ES-I3 (cell line): Measurements from ENCODE around the gene RNFT2.
"Not testable (repeated sequence)": the region's sequence is repeated elsewhere in the genome, so short reads cannot be mapped to it uniquely, and the experiment has no call there.

Source experiments
- H3K36me3 ChIP-seq: 2 replicates; pipeline ENCODE4 v1.6.1; 2013; ENCODE audit warnings: mild to moderate bottlenecking, low read length, control low read depth, moderate library complexity; ENCODE audit not compliant: insufficient read depth
- H3K4me1 ChIP-seq: 2 replicates; pipeline ENCODE4 v1.6.1; 2013; ENCODE audit warnings: mild to moderate bottlenecking, control low read depth, low read length; ENCODE audit not compliant: insufficient read depth
- H3K9ac ChIP-seq: 2 replicates; pipeline ENCODE4 v1.6.1; 2013; ENCODE audit warnings: low read depth, mild to moderate bottlenecking, low read length, moderate library complexity
- H3K9me3 ChIP-seq: 2 replicates; pipeline ENCODE4 v1.6.1; 2013; ENCODE audit warnings: mild to moderate bottlenecking, low read length, moderate library complexity; ENCODE audit not compliant: control insufficient read depth, insufficient read depth

Gene RNFT2

GRCh38 chr12:116744766-116745165 lies 6.7 kb downstream of the RNFT2 start:
- Histone ChIP-seq H3K9ac (no peak overlapping the region), H3K36me3 (peaks cover 3% of the 10 kb centered on the region; the same call in 1 of the 2 replicates), H3K9me3 (no peaks in the 10 kb centered on the region), H3K4me1 (no peaks in the 10 kb centered on the region)

- no peak overlapping the region for H3K9ac ChIP-seq
- no peaks in the 10 kb centered on the region for H3K4me1 ChIP-seq
- H3K36me3 ChIP-seq = peaks cover 3% of the 10 kb centered on the region; the same call in 1 of the 2 replicates
- no peaks in the 10 kb centered on the region for H3K9me3 ChIP-seq
Observed at GRCh38 chr12:116745554-116745953, 7.4 kb downstream of the RNFT2 start.

- no peak overlapping the region for H3K9ac ChIP-seq
- no peaks in the 10 kb centered on the region for H3K9me3 ChIP-seq
- H3K36me3 ChIP-seq = no peaks in the 10 kb centered on the region
- no peaks in the 10 kb centered on the region for H3K4me1 ChIP-seq
Observed at GRCh38 chr12:116749884-116750283, 11.8 kb downstream of the RNFT2 start.

- H3K9me3 ChIP-seq = no peaks in the 10 kb centered on the region
- no peaks in the 10 kb centered on the region for H3K4me1 ChIP-seq
- no peaks in the 10 kb centered on the region for H3K36me3 ChIP-seq
- no peak overlapping the region for H3K9ac ChIP-seq
Observed at GRCh38 chr12:116750298-116750697, 12.2 kb downstream of the RNFT2 start.

- not testable (repeated sequence) for H3K9me3 ChIP-seq, H3K9ac ChIP-seq, H3K4me1 ChIP-seq, H3K36me3 ChIP-seq
Observed at GRCh38 chr12:116754097-116754496, 16.0 kb downstream of the RNFT2 start.

- not testable (repeated sequence) for H3K36me3 ChIP-seq, H3K9me3 ChIP-seq, H3K9ac ChIP-seq, H3K4me1 ChIP-seq
Observed at GRCh38 chr12:116754783-116755182, 16.7 kb downstream of the RNFT2 start.

- H3K36me3 ChIP-seq = no peaks in the 10 kb centered on the region
- H3K9ac ChIP-seq = peak overlapping the region; percentile 60
- no peaks in the 10 kb centered on the region for H3K4me1 ChIP-seq
- no peaks in the 10 kb centered on the region for H3K9me3 ChIP-seq
Observed at GRCh38 chr12:116759783-116760621, 21.9 kb downstream of the RNFT2 start.

GRCh38 chr12:116760622-116761020 lies 22.5 kb downstream of the RNFT2 start:
- Histone ChIP-seq H3K36me3 (no peaks in the 10 kb centered on the region; the same call in 1 of the 2 replicates), H3K9me3 (no peaks in the 10 kb centered on the region), H3K9ac (peak overlapping the region; percentile 60; the same call in 1 of the 2 replicates), H3K4me1 (no peaks in the 10 kb centered on the region)

- Histone ChIP-seq H3K9ac (no peak overlapping the region), H3K9me3 (no peaks in the 10 kb centered on the region), H3K36me3 (no peaks in the 10 kb centered on the region; the same call in 1 of the 2 replicates), H3K4me1 (no peaks in the 10 kb centered on the region)
Observed at GRCh38 chr12:116761499-116761898, 23.4 kb downstream of the RNFT2 start.

GRCh38 chr12:116765271-116765670 lies 27.2 kb downstream of the RNFT2 start:
- Histone ChIP-seq H3K4me1 (no peaks in the 10 kb centered on the region), H3K36me3 (no peaks in the 10 kb centered on the region; the same call in 1 of the 2 replicates), H3K9ac (no peak overlapping the region), H3K9me3 (no peaks in the 10 kb centered on the region)

- H3K36me3 ChIP-seq = no peaks in the 10 kb centered on the region; the same call in 1 of the 2 replicates
- H3K9me3 ChIP-seq = no peaks in the 10 kb centered on the region
Observed at GRCh38 chr12:116766285-116766684, 28.2 kb downstream of the RNFT2 start.

GRCh38 chr12:116766746-116767145 lies 28.6 kb downstream of the RNFT2 start:
- Histone ChIP-seq H3K9me3 (no peaks in the 10 kb centered on the region), H3K9ac (no peak overlapping the region), H3K36me3 (no peaks in the 10 kb centered on the region; the same call in 1 of the 2 replicates), H3K4me1 (no peaks in the 10 kb centered on the region)

More at GRCh38 chr12:116766285-116766684, 28.2 kb downstream of the RNFT2 start:
- no peak overlapping the region for H3K9ac ChIP-seq
- no peaks in the 10 kb centered on the region for H3K4me1 ChIP-seq

GRCh38 chr12:116771651-116772050 lies 33.5 kb downstream of the RNFT2 start:
- Histone ChIP-seq H3K4me1 (no peaks in the 10 kb centered on the region), H3K9ac (no peak overlapping the region), H3K36me3 (peaks cover 5% of the 10 kb centered on the region), H3K9me3 (no peaks in the 10 kb centered on the region)

GRCh38 chr12:116773276-116773731 lies 35.2 kb downstream of the RNFT2 start:
- peaks cover 5% of the 10 kb centered on the region for H3K36me3 ChIP-seq
- no peaks in the 10 kb centered on the region for H3K4me1 ChIP-seq
- no peak overlapping the region for H3K9ac ChIP-seq
- H3K9me3 ChIP-seq = no peaks in the 10 kb centered on the region

GRCh38 chr12:116774020-116774419 lies 35.9 kb downstream of the RNFT2 start:
- no peaks in the 10 kb centered on the region for H3K9me3 ChIP-seq
- H3K4me1 ChIP-seq = no peaks in the 10 kb centered on the region
- peaks cover 5% of the 10 kb centered on the region for H3K36me3 ChIP-seq
- no peak overlapping the region for H3K9ac ChIP-seq
